Activated CD8-positive, alpha-beta memory T cell treated with anti-CD3 and anti-CD28 coated beads, Interleukin-2, amount 50 U/mL, for 24 hours (primary cell): Measurements from ENCODE around the gene CAMTA1.

Experiments
- DNase-seq: peaks from one replicate; pipeline ENCODE4 v3.0.0-alpha.2; 2020; ENCODE audit errors: extremely low read depth

CAMTA1 gene

GRCh38 chr1:7386226-7387052 is 601.2 kb downstream of the CAMTA1 start:
- no peak for DNase-seq

DNA sequence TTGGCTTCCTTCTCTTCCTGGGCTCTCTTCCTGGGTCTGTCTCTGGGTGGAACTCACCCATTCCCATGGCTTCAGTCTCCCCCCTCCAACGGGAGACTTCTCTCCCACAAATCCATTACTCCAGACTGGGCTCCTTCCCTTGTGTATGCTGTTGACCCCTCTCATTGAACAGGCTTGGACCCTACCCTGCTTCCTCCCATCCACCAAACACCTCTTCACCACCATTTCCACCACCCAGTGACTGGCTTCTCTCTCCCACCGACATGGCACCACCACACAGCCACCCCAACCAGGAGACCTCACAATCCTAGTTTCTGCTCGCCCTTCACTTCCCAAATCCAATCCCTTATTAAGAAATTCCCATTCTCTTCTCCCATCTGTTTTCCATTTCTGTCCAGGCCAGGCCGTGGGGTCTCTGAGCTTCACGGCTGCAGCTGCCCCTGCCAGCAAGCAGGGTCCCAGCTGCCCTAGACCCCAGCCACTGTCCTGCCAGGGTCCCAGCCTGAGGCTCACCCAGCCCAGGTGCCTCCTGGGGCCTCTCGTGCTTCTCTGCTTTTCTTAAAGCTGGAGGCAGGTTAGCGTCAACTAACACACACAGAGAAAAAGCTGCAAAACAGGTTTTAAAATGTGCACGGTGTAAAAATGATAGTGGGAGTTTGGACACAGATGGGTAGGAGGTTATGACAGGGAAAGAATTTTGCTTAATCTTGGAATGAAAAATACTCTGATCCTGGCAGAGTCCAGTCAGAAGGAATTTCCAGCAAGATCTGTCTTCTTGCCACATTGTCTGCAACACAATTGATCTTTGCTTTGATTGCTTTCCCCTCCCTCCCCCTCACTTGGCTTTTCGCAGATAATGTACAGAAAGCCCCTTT is 602.0 kb downstream of the CAMTA1 start:
- no peak for DNase-seq

DNA sequence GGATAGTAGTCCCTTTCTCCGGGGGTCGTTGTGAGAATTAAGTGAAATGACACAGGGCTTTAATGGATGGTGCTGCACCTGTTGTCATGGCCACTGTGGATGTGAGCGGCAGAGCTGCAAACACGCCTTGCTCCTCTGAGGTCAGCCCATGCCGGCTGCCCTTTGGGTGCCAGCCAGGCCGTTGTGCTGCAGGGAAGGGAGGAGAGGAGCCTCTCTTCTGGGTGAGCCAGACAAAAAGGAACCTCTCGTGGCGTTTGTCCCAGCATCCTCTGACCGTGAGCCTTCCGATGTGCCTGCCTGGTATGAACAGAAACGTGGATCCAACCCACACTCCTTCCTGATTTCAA is 602.9 kb downstream of the CAMTA1 start:
- no peak for DNase-seq

DNA sequence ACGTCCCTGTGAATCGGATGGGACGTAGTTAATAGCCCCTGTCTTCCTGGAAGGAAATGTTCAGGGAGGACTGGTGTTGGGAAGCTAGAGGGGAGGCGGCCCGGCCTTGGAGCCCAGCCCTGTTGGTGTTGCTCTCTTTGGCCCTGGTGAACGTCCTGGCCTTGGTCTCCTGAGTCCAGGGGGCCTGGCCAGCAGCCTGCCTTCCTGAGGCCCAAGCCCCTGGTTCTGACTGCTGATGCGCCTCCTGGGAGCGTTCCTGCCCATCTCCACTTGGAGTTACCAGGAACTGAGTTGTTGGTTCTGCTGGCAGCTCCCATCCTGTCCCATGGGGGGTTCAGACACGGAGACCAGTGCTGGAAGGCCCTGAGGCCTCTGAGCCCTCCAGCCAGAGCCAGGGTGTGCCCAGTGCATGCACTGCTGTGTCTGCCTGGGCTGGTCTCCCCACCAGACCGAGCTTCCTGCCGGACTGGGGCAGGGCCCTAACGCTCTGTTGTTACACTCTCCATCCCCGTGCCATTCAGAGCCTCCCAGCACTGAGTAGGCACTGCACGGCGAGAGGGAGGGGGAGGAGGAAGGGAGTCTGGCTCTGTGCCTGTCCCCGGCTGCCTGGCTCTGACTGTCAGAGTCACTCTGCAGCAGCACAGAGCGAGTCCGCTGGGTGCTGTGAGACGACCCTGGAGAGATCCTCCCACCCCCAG is 603.4 kb downstream of the CAMTA1 start:
- no peak for DNase-seq

DNA sequence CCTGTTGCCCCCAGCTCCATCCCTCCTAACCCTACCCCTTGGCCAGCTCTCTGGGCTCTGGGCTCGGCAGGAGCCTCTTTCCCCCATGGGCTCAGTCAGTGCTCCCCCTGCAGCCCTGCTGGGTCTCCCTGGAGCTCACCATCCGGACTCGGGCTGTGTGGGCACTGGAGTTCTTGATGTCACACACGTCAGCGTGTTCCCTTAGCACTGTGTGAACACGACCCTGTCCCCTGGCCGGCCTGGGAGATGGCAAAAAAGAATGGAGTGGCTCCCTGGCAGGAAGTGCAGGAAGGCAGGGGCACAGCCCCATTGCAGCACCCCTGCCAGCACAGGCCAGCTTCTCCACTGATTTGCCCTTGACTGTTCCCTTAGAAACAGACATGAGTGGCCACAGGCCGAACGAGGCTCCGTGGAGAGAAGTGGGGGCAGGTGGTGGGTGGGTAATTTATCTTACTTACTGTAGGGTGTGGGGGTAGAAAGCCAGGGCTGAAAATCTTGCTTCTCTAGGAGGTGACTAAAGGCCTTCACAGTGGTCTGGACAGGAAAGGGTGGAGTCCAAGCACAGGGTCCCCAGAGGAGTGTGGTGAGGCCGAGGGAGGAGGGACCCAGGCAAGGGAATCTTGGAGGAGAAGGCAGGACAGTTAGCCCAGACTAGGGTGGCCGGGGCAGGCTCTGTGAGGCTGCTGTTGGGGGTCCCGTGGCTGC is 604.1 kb downstream of the CAMTA1 start:
- DNase-seq: no peak

- no peak for DNase-seq
Measured at GRCh38 chr1:7389906-7390603, 604.8 kb downstream of the CAMTA1 start.

DNA sequence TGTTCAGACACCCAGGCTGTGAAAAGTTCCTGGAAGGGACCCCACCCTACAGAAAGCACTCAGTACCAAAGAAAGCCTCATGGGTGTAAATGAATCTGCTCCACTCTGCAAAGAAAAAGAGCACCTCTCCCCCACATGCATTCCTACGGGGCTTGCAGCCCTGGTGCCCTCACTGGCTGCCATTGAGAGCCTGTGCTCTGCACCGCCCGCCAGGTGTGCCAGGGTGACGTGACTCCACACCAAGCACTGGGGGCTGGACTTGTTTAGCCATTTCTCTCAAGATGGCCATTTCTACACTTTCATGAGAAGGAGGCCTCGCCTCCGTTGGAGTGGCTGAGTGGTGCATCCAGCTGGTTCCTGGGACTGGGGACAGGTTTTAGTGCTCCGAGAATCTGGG is 605.3 kb downstream of the CAMTA1 start:
- no peak for DNase-seq

- no peak for DNase-seq
Measured at GRCh38 chr1:7393136-7393535, 607.9 kb downstream of the CAMTA1 start.

GRCh38 chr1:7395251-7395650 is 610.0 kb downstream of the CAMTA1 start:
- DNase-seq: no peak

- DNase-seq: no peak
Measured at GRCh38 chr1:7398982-7399381, 613.7 kb downstream of the CAMTA1 start.

DNA sequence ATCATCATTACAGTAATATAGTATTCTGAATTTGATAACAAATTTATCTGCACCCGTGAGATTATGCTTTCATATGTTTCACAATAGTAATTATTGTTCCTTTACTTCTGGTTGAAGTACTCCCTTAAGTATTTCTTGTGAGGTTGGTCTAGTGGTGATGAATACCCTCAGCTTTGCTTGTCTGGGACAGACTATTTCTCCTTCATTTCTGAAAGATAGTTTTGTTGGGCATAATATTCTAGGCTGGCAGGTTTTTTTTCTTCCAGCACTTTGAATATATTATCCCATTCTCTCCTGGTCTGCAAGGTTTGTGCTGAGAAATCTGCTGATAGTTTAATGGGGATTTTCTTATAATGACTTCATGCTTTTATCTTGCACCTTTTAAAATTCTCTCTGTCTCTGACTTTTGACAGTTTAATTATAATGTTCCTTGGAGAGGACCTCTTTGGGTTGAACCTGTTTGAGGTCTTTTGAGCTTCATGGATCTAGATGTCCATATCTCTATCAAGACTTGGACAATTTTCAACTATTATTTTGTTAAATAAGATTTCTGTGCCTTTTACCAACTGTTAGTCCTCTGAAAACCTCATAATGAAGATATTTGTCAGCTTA is 614.4 kb downstream of the CAMTA1 start:
- no peak for DNase-seq

- no peak for DNase-seq
Measured at GRCh38 chr1:7400566-7400965, 615.3 kb downstream of the CAMTA1 start.

DNA sequence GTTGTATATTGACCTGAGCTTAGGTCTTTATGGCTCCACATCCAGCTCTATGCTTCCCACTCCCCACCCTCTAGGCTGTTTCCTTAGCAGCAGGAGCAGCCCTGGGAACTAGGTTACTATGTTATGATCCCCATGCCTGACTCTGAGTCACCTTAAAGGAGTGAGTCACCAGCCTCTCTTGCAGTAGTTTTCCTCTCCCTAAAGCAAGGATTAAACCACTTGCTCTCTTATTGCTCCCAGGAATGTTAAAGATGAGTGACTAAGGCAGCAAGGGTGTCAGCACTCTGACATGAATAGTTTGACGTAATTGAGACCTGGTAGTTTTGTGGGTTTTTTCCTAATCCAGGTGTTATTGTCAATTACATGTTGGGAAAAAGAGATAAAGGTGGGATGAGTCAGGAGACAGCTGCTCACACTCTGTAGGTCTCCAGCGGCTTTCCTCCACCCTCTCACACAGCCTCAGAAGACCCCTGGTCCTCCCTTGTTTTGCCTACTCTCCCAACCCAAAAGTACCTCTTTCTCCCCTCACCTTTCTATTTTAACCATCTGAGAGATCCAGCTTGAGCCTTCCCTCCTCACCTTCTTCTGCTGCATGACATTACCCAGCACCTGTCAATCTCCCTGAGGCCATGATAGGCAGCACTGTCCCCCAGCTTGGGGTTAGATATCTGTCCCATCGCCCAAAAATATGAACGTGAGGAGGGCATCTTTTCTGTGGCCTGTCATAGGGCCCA is 616.7 kb downstream of the CAMTA1 start:
- no peak for DNase-seq

- DNase-seq: no peak
Measured at GRCh38 chr1:7402548-7402850, 617.2 kb downstream of the CAMTA1 start.

- DNase-seq: no peak
Measured at GRCh38 chr1:7403265-7404045, 618.2 kb downstream of the CAMTA1 start.

GRCh38 chr1:7404046-7404742 is 618.9 kb downstream of the CAMTA1 start:
- no peak for DNase-seq

- DNase-seq: no peak
Measured at GRCh38 chr1:7405844-7406500, 620.7 kb downstream of the CAMTA1 start.
